ENCODE measurements around the gene TRAPPC5.

TRAPPC5 gene

GRCh38 chr19:7690779-7691258 lies 10.2 kb downstream of the TRAPPC5 start:
- Histone ChIP-seq H3K27me3 (ENCODE audit: insufficient read depth, poor library complexity, severe bottlenecking) (no peaks in the 10 kb centered on the region), H3K27ac (replicated peaks) (no peak overlapping the region), H3K4me3 (replicated peaks; ENCODE audit: insufficient read depth, low read length) (no peak overlapping the region)
- TF ChIP-seq, protein P1, sequence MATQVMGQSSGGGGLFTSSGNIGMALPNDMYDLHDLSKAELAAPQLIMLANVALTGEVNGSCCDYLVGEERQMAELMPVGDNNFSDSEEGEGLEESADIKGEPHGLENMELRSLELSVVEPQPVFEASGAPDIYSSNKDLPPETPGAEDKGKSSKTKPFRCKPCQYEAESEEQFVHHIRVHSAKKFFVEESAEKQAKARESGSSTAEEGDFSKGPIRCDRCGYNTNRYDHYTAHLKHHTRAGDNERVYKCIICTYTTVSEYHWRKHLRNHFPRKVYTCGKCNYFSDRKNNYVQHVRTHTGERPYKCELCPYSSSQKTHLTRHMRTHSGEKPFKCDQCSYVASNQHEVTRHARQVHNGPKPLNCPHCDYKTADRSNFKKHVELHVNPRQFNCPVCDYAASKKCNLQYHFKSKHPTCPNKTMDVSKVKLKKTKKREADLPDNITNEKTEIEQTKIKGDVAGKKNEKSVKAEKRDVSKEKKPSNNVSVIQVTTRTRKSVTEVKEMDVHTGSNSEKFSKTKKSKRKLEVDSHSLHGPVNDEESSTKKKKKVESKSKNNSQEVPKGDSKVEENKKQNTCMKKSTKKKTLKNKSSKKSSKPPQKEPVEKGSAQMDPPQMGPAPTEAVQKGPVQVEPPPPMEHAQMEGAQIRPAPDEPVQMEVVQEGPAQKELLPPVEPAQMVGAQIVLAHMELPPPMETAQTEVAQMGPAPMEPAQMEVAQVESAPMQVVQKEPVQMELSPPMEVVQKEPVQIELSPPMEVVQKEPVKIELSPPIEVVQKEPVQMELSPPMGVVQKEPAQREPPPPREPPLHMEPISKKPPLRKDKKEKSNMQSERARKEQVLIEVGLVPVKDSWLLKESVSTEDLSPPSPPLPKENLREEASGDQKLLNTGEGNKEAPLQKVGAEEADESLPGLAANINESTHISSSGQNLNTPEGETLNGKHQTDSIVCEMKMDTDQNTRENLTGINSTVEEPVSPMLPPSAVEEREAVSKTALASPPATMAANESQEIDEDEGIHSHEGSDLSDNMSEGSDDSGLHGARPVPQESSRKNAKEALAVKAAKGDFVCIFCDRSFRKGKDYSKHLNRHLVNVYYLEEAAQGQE (IDR thresholded peaks at IDR 0.05; ENCODE audit: insufficient replicate concordance, low read depth): no peak
- TF ChIP-seq SPI1 (IDR thresholded peaks at IDR 0.05; ENCODE audit: borderline replicate concordance, low read depth) (no peak), GABPA (IDR thresholded peaks at IDR 0.05; ENCODE audit: low read depth) (no peak), POLR2AphosphoS5 (IDR thresholded peaks at IDR 0.05; ENCODE audit: low read depth) (no peak)
- TF ChIP-seq, protein P2, sequence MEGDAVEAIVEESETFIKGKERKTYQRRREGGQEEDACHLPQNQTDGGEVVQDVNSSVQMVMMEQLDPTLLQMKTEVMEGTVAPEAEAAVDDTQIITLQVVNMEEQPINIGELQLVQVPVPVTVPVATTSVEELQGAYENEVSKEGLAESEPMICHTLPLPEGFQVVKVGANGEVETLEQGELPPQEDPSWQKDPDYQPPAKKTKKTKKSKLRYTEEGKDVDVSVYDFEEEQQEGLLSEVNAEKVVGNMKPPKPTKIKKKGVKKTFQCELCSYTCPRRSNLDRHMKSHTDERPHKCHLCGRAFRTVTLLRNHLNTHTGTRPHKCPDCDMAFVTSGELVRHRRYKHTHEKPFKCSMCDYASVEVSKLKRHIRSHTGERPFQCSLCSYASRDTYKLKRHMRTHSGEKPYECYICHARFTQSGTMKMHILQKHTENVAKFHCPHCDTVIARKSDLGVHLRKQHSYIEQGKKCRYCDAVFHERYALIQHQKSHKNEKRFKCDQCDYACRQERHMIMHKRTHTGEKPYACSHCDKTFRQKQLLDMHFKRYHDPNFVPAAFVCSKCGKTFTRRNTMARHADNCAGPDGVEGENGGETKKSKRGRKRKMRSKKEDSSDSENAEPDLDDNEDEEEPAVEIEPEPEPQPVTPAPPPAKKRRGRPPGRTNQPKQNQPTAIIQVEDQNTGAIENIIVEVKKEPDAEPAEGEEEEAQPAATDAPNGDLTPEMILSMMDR (IDR thresholded peaks at IDR 0.05; ENCODE audit: insufficient read depth, low read length): no peak
- DNase-seq (ENCODE audit: low read depth in 1 of 2, low spot score in 1 of 2): no peak

DNA sequence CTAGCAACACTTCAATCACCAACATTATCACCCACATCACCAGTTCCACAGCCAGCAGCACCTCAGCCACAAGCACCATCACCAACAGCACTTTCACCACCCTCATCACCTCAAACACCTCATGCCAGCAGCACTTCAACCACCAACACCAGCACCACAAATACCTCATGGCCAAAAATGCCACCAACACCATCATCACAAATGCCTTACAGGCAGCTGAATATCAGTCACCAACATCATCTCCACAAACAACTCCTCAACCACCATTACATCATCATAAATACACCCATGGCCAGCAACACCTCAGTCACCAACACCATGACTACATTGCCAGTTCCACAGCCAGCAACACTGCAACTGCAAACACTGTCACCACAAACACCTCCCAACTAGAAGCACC lies 10.9 kb downstream of the TRAPPC5 start:
- Histone ChIP-seq H3K27ac (replicated peaks) (no peak overlapping the region), H3K27me3 (ENCODE audit: insufficient read depth, poor library complexity, severe bottlenecking) (no peaks in the 10 kb centered on the region), H3K4me3 (replicated peaks; ENCODE audit: insufficient read depth, low read length) (no peak overlapping the region)
- TF ChIP-seq, protein P1 (IDR thresholded peaks at IDR 0.05; ENCODE audit: insufficient replicate concordance, low read depth): no peak
- no peak for TF ChIP-seq SPI1 (IDR thresholded peaks at IDR 0.05; ENCODE audit: borderline replicate concordance, low read depth)
- TF ChIP-seq, protein P2 (IDR thresholded peaks at IDR 0.05; ENCODE audit: insufficient read depth, low read length): no peak
- TF ChIP-seq POLR2AphosphoS5 (IDR thresholded peaks at IDR 0.05; ENCODE audit: low read depth): no peak
- TF ChIP-seq GABPA (IDR thresholded peaks at IDR 0.05; ENCODE audit: low read depth): no peak
- DNase-seq (ENCODE audit: low read depth in 1 of 2, low spot score in 1 of 2): no peak

DNA sequence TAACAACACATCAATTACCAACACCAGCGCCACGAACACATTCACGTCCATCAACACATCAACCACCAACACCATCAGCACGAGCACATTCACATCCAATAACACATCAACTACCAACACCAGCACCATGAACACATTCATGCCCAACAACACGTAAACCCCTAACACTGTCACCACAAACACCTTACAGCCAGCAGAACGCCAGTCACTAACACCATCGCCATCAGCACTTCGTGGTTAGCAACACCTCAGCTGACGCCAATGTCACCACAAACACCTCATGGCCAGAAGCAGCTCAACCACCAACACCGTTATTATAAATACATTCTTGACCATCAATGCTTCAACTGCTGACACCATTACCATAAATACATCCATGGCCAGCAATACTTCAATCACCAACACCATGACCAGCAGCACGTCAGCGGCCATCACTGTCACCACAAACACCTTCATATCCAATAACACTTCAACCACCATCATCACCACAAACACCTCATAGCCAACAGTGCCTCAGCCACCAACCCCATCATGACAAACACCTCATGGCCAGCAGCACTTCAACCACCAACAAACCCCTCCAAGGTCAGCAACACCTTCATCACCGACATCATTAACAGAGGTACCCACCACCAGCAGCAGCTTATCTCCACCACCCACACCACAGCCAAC lies 11.9 kb downstream of the TRAPPC5 start:
- DNase-seq (ENCODE audit: low read depth in 1 of 2, low spot score in 1 of 2): no peak
- no peak overlapping the region for H3K4me3 ChIP-seq (replicated peaks; ENCODE audit: insufficient read depth, low read length)
- H3K27me3 ChIP-seq (ENCODE audit: insufficient read depth, poor library complexity, severe bottlenecking): no peaks in the 10 kb centered on the region
- TF ChIP-seq, protein P1 (IDR thresholded peaks at IDR 0.05; ENCODE audit: insufficient replicate concordance, low read depth): no peak
- no peak for TF ChIP-seq GABPA (IDR thresholded peaks at IDR 0.05; ENCODE audit: low read depth)
- no peak for TF ChIP-seq POLR2AphosphoS5 (IDR thresholded peaks at IDR 0.05; ENCODE audit: low read depth)
- TF ChIP-seq, protein P2 (IDR thresholded peaks at IDR 0.05; ENCODE audit: insufficient read depth, low read length): no peak
- TF ChIP-seq SPI1 (IDR thresholded peaks at IDR 0.05; ENCODE audit: borderline replicate concordance, low read depth): no peak
- H3K27ac ChIP-seq (replicated peaks): no peak overlapping the region
